Prostate gland (tissue), 2 donors: ENCODE measurements around the gene SMPD2.

Experiments used
- CTCF ChIP-seq, 4 experiments: fragments of 200-600 bp in 2 of 4; fragments of 450-650 bp in 2 of 4; sonication (generic) in 2 of 4; IDR thresholded peaks; 1 replicate in 3 of 4; 2 replicates in 1 of 4; pipeline ENCODE4 v1.5.1; 2016 to 2019; ENCODE audit warnings: antibody characterized with exemption in 4 of 4, mild to moderate bottlenecking in 2 of 4, moderate library complexity in 2 of 4
- POLR2A ChIP-seq: fragments of 450-650 bp; IDR thresholded peaks from one replicate; pipeline ENCODE4 v1.6.1; 2016; ENCODE audit warnings: antibody characterized with exemption, mild to moderate bottlenecking

- TF ChIP-seq CTCF (IDR thresholded peaks at IDR 0.05) (no peak), POLR2A (no peak)
Measured at GRCh38 chr6:109475625-109476024, 35.1 kb downstream of the SMPD2 start.
